Large intestine (tissue), 3 donors: ENCODE data around the gene ZNF366. TPM values are rescaled to one million over a fixed set of nuclear protein-coding genes. Genes with fewer than 3 reads are reported as not detected.
"Not testable (repeated sequence)": the region's sequence is repeated elsewhere in the genome, so short reads cannot be mapped to it uniquely, and the experiment has no call there.

Experiments
- DNase-seq, 2 donors: peaks; one replicate each; pipeline versions ENCODE4 v3.0.0 to v3.0.0-alpha.2; 2013
- H3K27ac ChIP-seq: one replicate; pipeline ENCODE4 v1.5.1; 2013; ENCODE audit warnings: low read length
- H3K27me3 ChIP-seq: 2 replicates; pipeline ENCODE4 v1.6.1; 2013; ENCODE audit warnings: low read length; ENCODE audit not compliant: control insufficient read depth, insufficient read depth
- H3K36me3 ChIP-seq: 2 replicates; pipeline ENCODE4 v1.6.1; 2013; ENCODE audit warnings: low read length; ENCODE audit not compliant: control insufficient read depth, insufficient read depth
- H3K4me1 ChIP-seq: one replicate; pipeline ENCODE4 v1.6.1; 2013; ENCODE audit warnings: low read length; ENCODE audit not compliant: control insufficient read depth, insufficient read depth
- H3K4me3 ChIP-seq: one replicate; pipeline ENCODE4 v1.5.1; 2013; ENCODE audit warnings: low read length
- H3K9me3 ChIP-seq: one replicate; pipeline ENCODE4 v1.6.1; 2013; ENCODE audit warnings: mild to moderate bottlenecking, low read depth, low read length, moderate library complexity; ENCODE audit not compliant: control insufficient read depth
- WGBS: methylation state at CpG from one replicate; pipeline ENCODE4 v1.1.5; 2013; ENCODE audit warnings: low lambda C conversion rate; ENCODE audit not compliant: insufficient coverage; 5-methylcytosine and 5-hydroxymethylcytosine counted together
- polyA plus RNA-seq: library from polyadenylated mRNA; unstranded; fragments of 120-200 nt; gene quantifications from one replicate; pipeline ENCODE4 v1.2.1, GENCODE V29; 2013

Gene ZNF366
- polyA plus RNA-seq, 1 donor = 2.1 TPM

DNA sequence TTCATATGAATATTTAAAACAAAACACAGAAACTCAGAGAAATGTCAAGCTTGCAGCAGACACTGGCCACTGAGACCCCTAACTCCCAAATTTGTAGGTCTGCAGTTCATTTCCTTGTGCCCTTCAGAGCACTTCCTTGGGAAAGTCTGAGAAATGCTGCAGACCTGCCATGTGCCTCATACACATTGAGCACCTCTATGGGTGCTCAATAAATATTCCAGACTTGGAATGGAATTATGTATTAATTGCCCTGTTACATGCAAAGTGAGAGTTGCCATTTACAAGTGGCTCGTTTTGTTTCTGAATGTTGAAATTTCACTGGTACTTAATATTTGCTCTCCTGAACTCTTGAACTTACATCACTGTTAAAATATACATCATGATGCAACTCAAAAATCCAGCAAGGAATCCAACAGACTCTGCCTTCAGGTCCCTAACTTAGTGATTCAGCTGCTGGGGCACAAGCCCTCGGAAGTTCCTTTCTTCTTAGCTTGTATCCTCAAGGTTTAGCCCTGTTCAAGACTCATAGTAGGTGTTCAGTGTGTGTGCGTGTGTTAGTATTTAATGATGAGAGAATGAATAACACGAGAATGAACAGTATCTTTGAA lies 96.4 kb downstream of the ZNF366 start:
- Histone ChIP-seq H3K4me3 (no peak overlapping the region), H3K27me3 (no peaks in the 10 kb centered on the region), H3K4me1 (no peaks in the 10 kb centered on the region), H3K9me3 (no peaks in the 10 kb centered on the region), H3K27ac (no peak overlapping the region), H3K36me3 (no peaks in the 10 kb centered on the region)
- WGBS = 80% methylated on average over 1 of the region's 4 CpGs
- DNase-seq = no peak

DNA sequence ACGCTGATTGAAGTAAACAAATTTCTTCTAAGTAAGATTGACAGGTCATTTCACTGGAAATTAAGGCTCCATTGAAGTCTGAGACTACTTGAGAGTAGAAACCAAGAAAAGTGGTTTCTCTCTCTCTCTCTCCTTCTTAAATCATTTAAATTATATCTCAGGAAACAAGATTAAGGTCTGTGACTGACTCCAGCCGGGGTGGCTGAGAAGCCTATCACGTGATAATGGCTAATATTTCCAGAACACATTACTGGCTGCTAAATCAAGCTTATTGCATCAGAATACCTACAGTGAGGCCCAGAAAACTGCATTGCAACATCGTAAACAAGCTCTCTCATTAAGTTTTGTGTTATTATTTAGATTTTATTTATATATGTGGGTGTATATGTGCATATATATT lies 98.6 kb downstream of the ZNF366 start:
- Histone ChIP-seq H3K9me3 (no peaks in the 10 kb centered on the region), H3K27me3 (no peaks in the 10 kb centered on the region), H3K27ac (no peak overlapping the region), H3K4me1 (no peaks in the 10 kb centered on the region), H3K4me3 (no peak overlapping the region), H3K36me3 (no peaks in the 10 kb centered on the region)
- WGBS = 67% methylated on average over 1 of the region's 4 CpGs
- no peak for DNase-seq

DNA sequence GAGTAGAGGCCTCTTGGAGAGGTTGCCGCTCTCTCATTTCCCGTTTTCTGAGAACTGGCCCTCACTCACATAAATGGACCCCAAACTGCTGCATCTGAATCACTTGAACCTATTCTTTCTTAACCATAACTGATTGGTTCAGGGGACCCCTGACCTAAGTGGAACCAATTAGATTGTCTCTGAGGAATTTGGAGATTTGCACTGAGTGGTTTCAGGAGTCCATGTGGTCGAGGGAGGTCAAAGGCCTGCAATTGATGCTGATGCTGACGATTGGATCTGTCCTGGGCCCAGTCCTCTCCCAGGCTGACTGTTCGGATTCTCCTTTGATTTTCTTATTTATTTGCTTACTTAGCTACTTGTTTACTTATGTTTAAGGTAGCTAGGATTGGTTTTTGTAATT lies 99.1 kb downstream of the ZNF366 start:
- DNase-seq = no peak
- WGBS = 60% methylated on average over 1 of the region's 5 CpGs

DNA sequence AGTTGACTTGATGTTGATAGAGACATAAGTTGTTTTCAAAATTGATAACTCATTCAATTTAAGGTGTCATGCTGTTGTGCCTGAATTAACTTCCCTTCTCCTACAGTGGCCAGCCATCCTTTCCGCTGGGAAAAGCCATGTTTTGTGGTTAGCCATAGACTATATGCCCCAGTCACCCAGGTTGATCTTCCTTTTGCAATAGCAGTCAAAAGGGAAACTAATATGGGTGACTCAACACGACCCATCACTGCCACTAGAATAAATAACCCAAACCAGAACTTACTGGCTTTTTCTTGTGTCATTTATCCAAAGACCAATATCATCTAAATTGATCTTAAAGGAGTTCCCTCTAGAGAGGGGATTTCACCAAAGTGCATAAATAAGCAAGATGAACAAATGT lies 99.7 kb downstream of the ZNF366 start:
- no peak for DNase-seq
- Histone ChIP-seq H3K36me3 (no peaks in the 10 kb centered on the region), H3K27ac (no peak overlapping the region), H3K27me3 (no peaks in the 10 kb centered on the region), H3K4me3 (no peak overlapping the region), H3K9me3 (no peaks in the 10 kb centered on the region), H3K4me1 (no peaks in the 10 kb centered on the region)
- 100% methylated on average over 1 of the region's 2 CpGs for WGBS

More for the DNA sequence above, 99.1 kb downstream of the ZNF366 start:
- Histone ChIP-seq H3K36me3 (no peaks in the 10 kb centered on the region), H3K9me3 (no peaks in the 10 kb centered on the region), H3K4me3 (no peak overlapping the region), H3K27ac (no peak overlapping the region), H3K27me3 (no peaks in the 10 kb centered on the region), H3K4me1 (no peaks in the 10 kb centered on the region)

DNA sequence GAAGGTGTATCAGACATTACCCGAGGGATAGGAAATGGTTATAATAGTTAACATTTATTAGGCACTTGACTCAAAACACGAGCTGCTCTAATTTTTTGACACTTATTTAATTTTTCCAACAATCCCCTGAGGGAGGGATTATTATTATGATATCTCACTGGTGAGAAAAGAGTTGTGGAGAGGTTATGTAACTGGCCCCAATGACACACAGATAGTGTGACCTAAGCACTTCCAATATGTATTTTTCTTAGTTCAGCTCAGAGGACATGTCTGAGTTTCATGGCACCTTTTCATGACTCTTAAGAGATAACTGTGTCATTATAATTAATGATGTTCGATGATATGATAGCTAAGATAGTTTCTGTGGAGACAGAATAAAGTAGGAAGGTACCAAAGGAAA lies 100.1 kb downstream of the ZNF366 start:
- Histone ChIP-seq H3K4me3 (no peak overlapping the region), H3K4me1 (no peaks in the 10 kb centered on the region), H3K27me3 (no peaks in the 10 kb centered on the region), H3K36me3 (no peaks in the 10 kb centered on the region), H3K27ac (no peak overlapping the region), H3K9me3 (no peaks in the 10 kb centered on the region)
- DNase-seq = no peak
- no CpG with 5 or more reads among the region's 3 CpGs for WGBS

DNA sequence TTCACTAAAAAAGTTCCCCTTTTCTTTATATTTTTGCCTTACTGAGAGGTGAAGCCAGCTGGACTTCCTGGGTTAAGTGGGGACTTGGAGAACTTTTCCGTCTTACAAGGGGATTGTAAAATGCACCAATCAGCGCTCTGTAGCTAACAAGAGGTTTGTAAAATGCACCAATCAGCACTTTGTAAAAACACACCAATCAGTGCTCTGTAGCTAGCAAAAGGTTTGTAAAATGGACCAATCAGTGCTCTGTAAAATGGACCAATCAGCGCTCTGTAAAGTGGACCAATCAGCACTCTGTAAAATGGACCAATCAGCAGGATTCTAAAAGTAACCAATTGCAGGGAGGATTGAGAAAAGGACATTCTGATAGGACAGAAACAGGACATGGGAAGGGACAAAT lies 102.4 kb downstream of the ZNF366 start:
- whole genome bisulfite sequencing = no CpG with 5 or more reads among the region's 3 CpGs
- H3K4me1 ChIP-seq = not testable (repeated sequence)

DNA sequence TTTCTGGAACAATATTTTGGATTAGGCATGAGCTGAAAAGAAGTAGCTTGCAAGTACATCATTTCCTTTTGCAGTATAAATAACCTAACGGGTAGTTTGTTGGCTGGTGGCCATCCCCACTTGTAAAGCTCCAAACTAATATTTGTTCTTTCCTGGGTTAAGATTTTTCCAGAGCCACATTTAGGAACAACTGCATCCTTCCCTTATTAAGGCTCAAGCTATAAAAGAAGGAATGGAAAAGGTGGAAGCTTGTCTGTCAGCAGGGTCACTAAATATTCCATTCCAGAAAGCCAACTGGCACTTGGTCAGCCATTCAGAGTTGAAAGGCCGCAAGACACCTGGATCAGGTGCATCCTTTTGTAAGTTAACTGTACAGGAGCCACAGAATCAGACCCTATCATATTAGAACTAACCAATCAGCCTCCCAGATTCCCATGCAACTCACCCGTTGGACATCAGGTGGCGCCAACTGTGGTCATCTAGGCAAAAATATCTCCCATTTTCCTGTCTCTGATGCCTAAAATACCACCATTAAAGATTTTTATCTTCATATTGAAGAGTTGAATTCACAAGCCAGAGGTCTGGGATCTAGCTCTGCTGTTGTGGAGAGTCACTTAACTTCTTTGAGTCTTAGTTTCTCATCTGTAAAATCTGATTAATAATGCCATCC lies 104.1 kb downstream of the ZNF366 start:
- Histone ChIP-seq H3K27ac (no peak overlapping the region), H3K9me3 (peaks cover 3% of the 10 kb centered on the region), H3K4me3 (no peak overlapping the region), H3K27me3 (peaks cover 2% of the 10 kb centered on the region), H3K36me3 (no peaks in the 10 kb centered on the region), H3K4me1 (no peaks in the 10 kb centered on the region)
- peak in 1 of 2 donors; percentile 7 for DNase-seq
- no CpG with 5 or more reads among the region's 4 CpGs for whole genome bisulfite sequencing

More for the DNA sequence above, 102.4 kb downstream of the ZNF366 start:
- not testable (repeated sequence) for H3K4me3 ChIP-seq, H3K27me3 ChIP-seq, H3K36me3 ChIP-seq, H3K9me3 ChIP-seq, H3K27ac ChIP-seq, DNase-seq

DNA sequence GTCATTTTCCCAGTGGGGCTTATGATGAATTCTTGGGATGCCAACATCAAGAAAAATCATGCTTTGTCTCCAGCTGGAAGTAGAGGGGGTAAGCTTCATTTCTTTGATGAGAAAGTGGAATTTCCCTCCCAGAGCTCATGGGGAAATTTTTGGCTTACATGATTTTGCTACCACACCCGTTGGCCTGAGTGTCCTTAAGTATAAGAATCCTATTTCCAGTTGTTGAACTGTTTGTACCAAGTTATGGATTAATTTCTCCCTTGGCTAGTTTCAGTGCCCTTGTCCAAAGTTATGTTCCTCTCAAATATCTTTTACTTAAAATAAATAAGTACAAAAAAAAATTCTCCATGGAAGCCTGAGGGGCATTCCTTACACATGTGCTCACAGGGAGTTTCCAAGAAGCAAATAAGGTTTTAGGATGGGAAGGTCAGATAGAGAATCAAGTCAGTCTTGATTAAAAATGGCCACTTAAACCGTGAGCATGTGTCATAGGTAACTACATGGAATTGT lies 104.8 kb downstream of the ZNF366 start:
- Histone ChIP-seq H3K27ac (no peak overlapping the region), H3K9me3 (peaks cover 3% of the 10 kb centered on the region), H3K4me3 (no peak overlapping the region), H3K4me1 (no peaks in the 10 kb centered on the region), H3K36me3 (no peaks in the 10 kb centered on the region), H3K27me3 (peaks cover 4% of the 10 kb centered on the region)
- DNase-seq = no peak
- 60% methylated on average over 1 of the region's 2 CpGs for WGBS

DNA sequence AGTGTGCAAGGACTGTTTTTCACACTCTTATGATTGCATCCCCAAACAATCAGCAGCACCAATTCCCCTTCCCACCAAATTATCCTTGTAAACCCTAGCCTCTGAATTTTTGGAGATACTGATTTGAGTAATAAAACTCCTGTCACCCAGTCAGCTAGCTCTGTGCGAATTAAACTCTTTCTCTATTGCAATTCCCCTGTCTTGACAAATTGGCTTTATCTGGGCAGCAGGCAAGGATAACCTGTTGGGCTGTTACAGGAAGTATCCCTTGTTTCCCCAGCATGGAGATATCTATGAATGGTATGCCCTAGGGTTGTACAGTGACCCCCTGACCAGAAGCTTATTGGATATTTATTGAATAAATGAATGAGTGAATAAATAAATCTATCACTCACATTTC lies 106.3 kb downstream of the ZNF366 start:
- DNase-seq = no peak
- H3K4me3 ChIP-seq = no peak overlapping the region
- no peak overlapping the region for H3K27ac ChIP-seq
- H3K4me1 ChIP-seq = no peaks in the 10 kb centered on the region
- peaks cover 3% of the 10 kb centered on the region for H3K9me3 ChIP-seq
- 60% methylated on average over 1 of the region's 1 CpG for WGBS
- H3K36me3 ChIP-seq = no peaks in the 10 kb centered on the region
- H3K27me3 ChIP-seq = peaks cover 7% of the 10 kb centered on the region

DNA sequence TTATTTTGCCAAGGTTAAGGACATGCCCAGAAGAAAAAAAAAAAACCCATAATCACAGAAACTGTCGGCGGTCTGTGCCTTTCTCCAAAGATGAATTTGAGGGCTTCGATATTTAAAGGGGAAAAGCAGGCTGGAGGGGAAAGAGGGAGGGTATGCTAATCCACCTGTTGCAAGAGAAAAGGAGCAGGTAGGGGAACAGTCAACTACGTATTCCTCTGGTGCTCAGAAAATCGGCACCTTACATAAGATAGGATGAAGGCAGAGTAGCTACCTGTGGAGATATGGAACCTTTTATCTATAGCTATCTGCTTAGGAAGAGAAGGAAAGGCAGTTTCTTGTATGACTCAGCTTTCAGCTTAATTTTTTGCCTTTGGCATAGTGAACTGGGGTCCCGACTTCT lies 109.4 kb downstream of the ZNF366 start:
- no peaks in the 10 kb centered on the region for H3K36me3 ChIP-seq
- H3K9me3 ChIP-seq = peaks cover 3% of the 10 kb centered on the region
- no peaks in the 10 kb centered on the region for H3K4me1 ChIP-seq
- no peak overlapping the region for H3K27ac ChIP-seq
- DNase-seq = no peak
- H3K27me3 ChIP-seq = peaks cover 7% of the 10 kb centered on the region
- no peak overlapping the region for H3K4me3 ChIP-seq
- 62% methylated on average over 3 of the region's 6 CpGs for WGBS

DNA sequence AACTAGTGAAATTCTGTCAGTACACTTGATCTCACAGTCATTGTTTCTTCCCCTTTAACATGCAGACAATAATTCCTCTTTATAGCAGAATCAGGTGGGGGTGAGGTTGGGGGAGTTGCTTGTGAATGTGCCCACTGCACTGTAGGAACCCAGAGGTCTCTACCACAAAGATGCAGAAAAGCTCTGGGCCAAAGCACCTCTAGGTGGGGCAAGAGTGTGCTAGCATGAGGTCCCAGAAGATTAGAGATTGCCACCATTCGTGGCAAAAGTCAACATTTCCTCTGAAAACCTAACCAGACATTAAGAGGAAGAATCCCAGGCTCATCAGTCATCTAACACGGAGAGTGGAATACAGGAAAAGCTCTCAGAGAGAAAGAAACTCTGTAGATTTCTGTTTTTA lies 112.5 kb downstream of the ZNF366 start:
- Histone ChIP-seq H3K4me3 (no peak overlapping the region), H3K4me1 (no peaks in the 10 kb centered on the region), H3K9me3 (no peaks in the 10 kb centered on the region), H3K36me3 (no peaks in the 10 kb centered on the region), H3K27me3 (peaks cover 5% of the 10 kb centered on the region), H3K27ac (no peak overlapping the region)
- DNase-seq = no peak
- WGBS = 33% methylated on average over 1 of the region's 2 CpGs
